A549 (cell line): Measurements from ENCODE around the gene RASA2.

Experiments
- HOXA7 ChIP-seq: fragments of 250-450 bp; sonication (Bioruptor Pico); IDR thresholded peaks from 2 replicates; pipeline ENCODE4 v1.5.0; 2020; ENCODE audit warnings: mild to moderate bottlenecking, moderate library complexity
- JUNB ChIP-seq: fragments of >200 bp; sonication (Bioruptor Twin); formaldehyde crosslinking; IDR thresholded peaks from 2 replicates; pipeline ENCODE4 v1.6.1; 2016
- MYC ChIP-seq: IDR thresholded peaks from 2 replicates; pipeline ENCODE4 v1.6.1; 2012; ENCODE audit warnings: mild to moderate bottlenecking, inconsistent platforms, low read length, improper control_type of control experiment, borderline replicate concordance
- NR3C1 ChIP-seq: fragments of >200 bp; sonication (Bioruptor Twin); formaldehyde crosslinking; IDR thresholded peaks from 3 replicates; pipeline ENCODE4 v1.6.1; 2017
- POLR2A ChIP-seq: IDR thresholded peaks from 2 replicates; pipeline ENCODE4 v1.6.1; 2012; ENCODE audit warnings: mild to moderate bottlenecking, low read length
- RFX5 ChIP-seq: fragments of 450-650 bp; IDR thresholded peaks from 2 replicates; pipeline ENCODE4 v1.7.1; 2014; ENCODE audit warnings: antibody characterized with exemption, mild to moderate bottlenecking, moderate library complexity
- ZSCAN20 ChIP-seq: fragments of 250-450 bp; sonication (Bioruptor Pico); IDR thresholded peaks from 2 replicates; pipeline ENCODE4 v1.8.0; 2022; ENCODE audit warnings: mild to moderate bottlenecking, moderate library complexity
- TF ChIP-seq, protein P1 (sequence below): fragments of 450-650 bp; IDR thresholded peaks from 2 replicates; pipeline ENCODE4 v1.6.1; 2014; ENCODE audit warnings: antibody characterized with exemption

DNA sequence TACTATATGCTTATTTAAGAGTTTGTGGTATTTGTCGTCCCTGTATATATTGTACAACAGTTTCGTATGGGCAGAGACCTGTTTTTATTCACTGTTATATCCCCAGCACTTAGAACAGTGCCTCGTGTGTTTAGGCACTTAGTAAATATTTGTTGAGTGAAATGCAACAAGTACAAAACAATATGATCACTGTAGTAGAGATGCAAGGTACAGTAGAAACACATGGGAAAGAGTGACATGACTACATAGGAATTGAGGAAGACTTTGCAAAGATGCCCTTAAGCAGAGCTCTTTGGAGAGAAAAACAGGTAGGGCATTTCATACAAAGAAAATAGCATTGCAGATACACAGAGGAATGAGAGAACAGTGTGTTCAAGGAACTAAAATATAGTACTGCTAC lies 18.3 kb downstream of the RASA2 start:
- TF ChIP-seq POLR2A = no peak
- TF ChIP-seq HOXA7 (CRISPR knock-in tag) = no peak
- no peak for TF ChIP-seq ZSCAN20 (CRISPR knock-in tag)
- TF ChIP-seq NR3C1 = no peak
- TF ChIP-seq RFX5 = no peak
- TF ChIP-seq JUNB = no peak
- no peak for TF ChIP-seq MYC
- TF ChIP-seq, protein P1, sequence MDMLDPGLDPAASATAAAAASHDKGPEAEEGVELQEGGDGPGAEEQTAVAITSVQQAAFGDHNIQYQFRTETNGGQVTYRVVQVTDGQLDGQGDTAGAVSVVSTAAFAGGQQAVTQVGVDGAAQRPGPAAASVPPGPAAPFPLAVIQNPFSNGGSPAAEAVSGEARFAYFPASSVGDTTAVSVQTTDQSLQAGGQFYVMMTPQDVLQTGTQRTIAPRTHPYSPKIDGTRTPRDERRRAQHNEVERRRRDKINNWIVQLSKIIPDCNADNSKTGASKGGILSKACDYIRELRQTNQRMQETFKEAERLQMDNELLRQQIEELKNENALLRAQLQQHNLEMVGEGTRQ = no peak
